ENCODE results near the gene ERLEC1. TPM values are rescaled to one million over a fixed set of nuclear protein-coding genes. Genes with fewer than 3 reads are reported as not detected.

Gene ERLEC1
- total RNA-seq, 1 experiment from 2014 or later, result 21.6 TPM

DNA sequence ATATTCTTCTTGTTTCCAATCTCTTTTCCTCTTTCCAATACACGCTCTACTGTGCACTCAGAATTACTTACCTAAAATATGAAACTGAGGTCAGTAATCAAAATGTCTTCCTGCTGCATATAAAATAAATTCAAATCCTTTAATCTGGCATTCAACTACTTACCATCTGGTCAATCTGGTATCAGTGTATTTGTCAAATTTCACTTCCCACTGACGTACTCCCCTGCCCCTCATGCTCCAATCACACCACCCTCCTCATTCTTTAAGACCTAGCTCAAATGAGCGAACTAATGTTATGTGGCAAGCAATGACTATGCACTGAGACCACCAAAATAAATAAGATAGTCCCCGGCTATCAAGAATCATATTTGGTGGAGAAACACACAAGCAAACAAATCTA is 6.8 kb upstream of the ERLEC1 start:
- Histone ChIP-seq H3K18ac (ENCODE audit: insufficient read length, low read depth, low read length) (no peak overlapping the region), H3K79me2 (ENCODE audit: insufficient read depth, low read length) (peaks cover 21% of the 10 kb centered on the region; the same call in 1 of the 2 replicates), H3K79me1 (ENCODE audit: insufficient read depth, low read depth, low read length, poor library complexity, severe bottlenecking) (peaks cover 3% of the 10 kb centered on the region), H3K9ac (ENCODE audit: extremely low read depth, insufficient read length, low read length) (no peak overlapping the region), H2BK15ac (ENCODE audit: low read depth, low read length) (no peak overlapping the region), H3K4me1 (ENCODE audit: insufficient read depth, low read length) (no peaks in the 10 kb centered on the region), H3K9me3 (ENCODE audit: control insufficient read depth, low read depth, low read length) (no peaks in the 10 kb centered on the region), H3K23ac (ENCODE audit: insufficient read length, low read depth, low read length) (no peak overlapping the region), H4K91ac (ENCODE audit: insufficient read length, low read depth, low read length) (no peak overlapping the region), H4K5ac (ENCODE audit: insufficient read length, low read depth, low read length) (no peak overlapping the region), H3K14ac (ENCODE audit: insufficient read depth, low read length) (no peak overlapping the region), H4K8ac (replicated peaks; ENCODE audit: insufficient read length, low read depth, low read length) (no peak overlapping the region), H2BK5ac (ENCODE audit: insufficient read length, low read length) (no peak overlapping the region), H3K27ac (ENCODE audit: insufficient read length, low read depth, low read length) (no peak overlapping the region), H3K23me2 (ENCODE audit: insufficient read length, low read depth, low read length, poor library complexity, severe bottlenecking) (no peaks in the 10 kb centered on the region), H2BK20ac (ENCODE audit: low read depth, low read length, poor library complexity, severe bottlenecking) (no peak overlapping the region), H3K27me3 (ENCODE audit: insufficient read depth, low read length) (no peaks in the 10 kb centered on the region), H2AFZ (ENCODE audit: low read length) (no peak overlapping the region), H4K20me1 (ENCODE audit: control insufficient read depth, insufficient read depth, insufficient read length) (no peaks in the 10 kb centered on the region), H3T11ph (ENCODE audit: low read length) (no peak overlapping the region), H2AK5ac (ENCODE audit: insufficient read length, low read length) (no peak overlapping the region), H3K4me2 (ENCODE audit: insufficient read depth, insufficient read length, low read length) (no peak overlapping the region), H3K4ac (ENCODE audit: low read depth, low read length) (no peak overlapping the region), H2BK120ac (ENCODE audit: low read depth, low read length, poor library complexity, severe bottlenecking) (no peak overlapping the region), H2BK12ac (ENCODE audit: insufficient read length, low read depth, low read length) (no peak overlapping the region), H3K56ac (ENCODE audit: insufficient read length, low read depth, low read length) (no peak overlapping the region)
- TF ChIP-seq, protein P1, sequence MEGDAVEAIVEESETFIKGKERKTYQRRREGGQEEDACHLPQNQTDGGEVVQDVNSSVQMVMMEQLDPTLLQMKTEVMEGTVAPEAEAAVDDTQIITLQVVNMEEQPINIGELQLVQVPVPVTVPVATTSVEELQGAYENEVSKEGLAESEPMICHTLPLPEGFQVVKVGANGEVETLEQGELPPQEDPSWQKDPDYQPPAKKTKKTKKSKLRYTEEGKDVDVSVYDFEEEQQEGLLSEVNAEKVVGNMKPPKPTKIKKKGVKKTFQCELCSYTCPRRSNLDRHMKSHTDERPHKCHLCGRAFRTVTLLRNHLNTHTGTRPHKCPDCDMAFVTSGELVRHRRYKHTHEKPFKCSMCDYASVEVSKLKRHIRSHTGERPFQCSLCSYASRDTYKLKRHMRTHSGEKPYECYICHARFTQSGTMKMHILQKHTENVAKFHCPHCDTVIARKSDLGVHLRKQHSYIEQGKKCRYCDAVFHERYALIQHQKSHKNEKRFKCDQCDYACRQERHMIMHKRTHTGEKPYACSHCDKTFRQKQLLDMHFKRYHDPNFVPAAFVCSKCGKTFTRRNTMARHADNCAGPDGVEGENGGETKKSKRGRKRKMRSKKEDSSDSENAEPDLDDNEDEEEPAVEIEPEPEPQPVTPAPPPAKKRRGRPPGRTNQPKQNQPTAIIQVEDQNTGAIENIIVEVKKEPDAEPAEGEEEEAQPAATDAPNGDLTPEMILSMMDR (conservative IDR thresholded peaks at IDR 0.05), result no peak
- Mint-ChIP-seq H3K36me3 (ENCODE audit: insufficient read depth in 1 of 3, low read depth in 3 of 3) (peaks cover 15 to 40% (median 31%) of the 10 kb centered on the region in 3 experiments; a peak in 6 of 7 replicates), H3K27me3 (ENCODE audit: low read depth) (no peaks in the 10 kb centered on the region), H3K4me1 (peaks cover 27 to 28% of the 10 kb centered on the region in 2 experiments), H3K9me3 (no peaks in the 10 kb centered on the region), H3K4me3 (no peak overlapping the region), H3K27ac (no peak overlapping the region)
- WGBS (ENCODE audit: extremely low coverage, insufficient read length, low lambda C conversion rate), result no CpG with 5 or more reads among the region's 4 CpGs
- DNase-seq, result no peak
